IMR-90 (cell line): ENCODE data around the gene TPI1.

Experiments
- BHLHE40 ChIP-seq: fragments of 150-350 bp; IDR thresholded peaks from 2 replicates; pipeline ENCODE4 v1.6.1; 2016; ENCODE audit warnings: mild to moderate bottlenecking, low read depth, low read length
- CEBPB ChIP-seq: IDR thresholded peaks from 2 replicates; pipeline ENCODE4 v1.6.1; 2012; ENCODE audit warnings: low read depth, low read length, improper control_type of control experiment
- CTCF ChIP-seq: conservative IDR thresholded peaks from 2 replicates; pipeline ENCODE4 v1.5.1; 2012; ENCODE audit warnings: mild to moderate bottlenecking, low read depth, low read length, improper control_type of control experiment
- MAFK ChIP-seq: IDR thresholded peaks from 2 replicates; pipeline ENCODE4 v1.6.1; 2012; ENCODE audit warnings: low read depth, low read length, improper control_type of control experiment
- MAZ ChIP-seq: IDR thresholded peaks from 2 replicates; pipeline ENCODE4 v1.6.1; 2012; ENCODE audit warnings: low read depth, mild to moderate bottlenecking, low read length, improper control_type of control experiment, moderate library complexity, borderline replicate concordance
- MXI1 ChIP-seq: IDR thresholded peaks from 2 replicates; pipeline ENCODE4 v1.6.1; 2012; ENCODE audit warnings: low read depth, mild to moderate bottlenecking, low read length, moderate library complexity, borderline replicate concordance
- NFE2L2 ChIP-seq: fragments of 150-350 bp; IDR thresholded peaks from 2 replicates; pipeline ENCODE4 v1.6.1; 2016; ENCODE audit warnings: low read depth, mild to moderate bottlenecking, low read length
- POLR2A ChIP-seq: IDR thresholded peaks from 2 replicates; pipeline ENCODE4 v1.6.1; 2012; ENCODE audit warnings: mild to moderate bottlenecking, low read depth, low read length
- RAD21 ChIP-seq: IDR thresholded peaks from 2 replicates; pipeline ENCODE4 v1.6.1; 2012; ENCODE audit warnings: low read length, improper control_type of control experiment
- SMC3 ChIP-seq: fragments of 150-350 bp; IDR thresholded peaks from 2 replicates; pipeline ENCODE4 v1.6.1; 2016; ENCODE audit warnings: low read depth, mild to moderate bottlenecking, antibody characterized with exemption, low read length, moderate library complexity
- TF ChIP-seq, protein P1 (sequence below): fragments of 150-350 bp; IDR thresholded peaks from 2 replicates; pipeline ENCODE4 v1.6.1; 2016; ENCODE audit warnings: low read depth, mild to moderate bottlenecking, low read length, moderate library complexity, borderline replicate concordance

DNA sequence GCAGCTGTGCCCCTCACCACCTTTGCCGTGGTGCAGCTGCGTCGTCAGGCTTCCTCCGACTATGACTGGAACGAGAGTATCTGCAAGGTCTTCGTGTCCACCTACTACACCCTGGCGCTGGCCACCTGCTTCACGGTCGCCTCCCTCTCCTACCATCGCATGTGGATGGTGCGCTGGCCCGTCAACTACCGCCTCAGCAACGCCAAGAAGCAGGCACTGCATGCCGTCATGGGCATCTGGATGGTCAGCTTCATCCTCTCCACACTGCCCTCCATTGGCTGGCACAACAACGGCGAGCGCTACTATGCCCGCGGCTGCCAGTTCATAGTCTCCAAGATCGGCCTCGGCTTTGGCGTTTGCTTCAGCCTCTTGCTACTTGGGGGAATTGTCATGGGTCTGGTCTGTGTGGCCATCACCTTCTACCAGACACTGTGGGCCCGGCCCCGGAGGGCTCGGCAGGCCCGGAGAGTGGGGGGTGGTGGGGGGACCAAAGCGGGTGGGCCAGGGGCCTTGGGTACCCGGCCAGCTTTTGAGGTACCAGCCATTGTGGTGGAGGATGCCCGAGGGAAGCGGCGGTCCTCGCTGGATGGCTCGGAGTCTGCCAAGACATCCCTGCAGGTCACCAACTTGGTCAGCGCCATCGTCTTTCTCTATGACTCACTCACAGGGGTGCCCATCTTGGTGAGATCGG is 43.1 kb upstream of the TPI1 start:
- TF ChIP-seq NFE2L2 (no peak), CTCF (no peak), SMC3 (no peak), MAFK (no peak), CEBPB (no peak), POLR2A (no peak), MXI1 (no peak), RAD21 (no peak), BHLHE40 (no peak), MAZ (no peak)
- TF ChIP-seq, protein P1, sequence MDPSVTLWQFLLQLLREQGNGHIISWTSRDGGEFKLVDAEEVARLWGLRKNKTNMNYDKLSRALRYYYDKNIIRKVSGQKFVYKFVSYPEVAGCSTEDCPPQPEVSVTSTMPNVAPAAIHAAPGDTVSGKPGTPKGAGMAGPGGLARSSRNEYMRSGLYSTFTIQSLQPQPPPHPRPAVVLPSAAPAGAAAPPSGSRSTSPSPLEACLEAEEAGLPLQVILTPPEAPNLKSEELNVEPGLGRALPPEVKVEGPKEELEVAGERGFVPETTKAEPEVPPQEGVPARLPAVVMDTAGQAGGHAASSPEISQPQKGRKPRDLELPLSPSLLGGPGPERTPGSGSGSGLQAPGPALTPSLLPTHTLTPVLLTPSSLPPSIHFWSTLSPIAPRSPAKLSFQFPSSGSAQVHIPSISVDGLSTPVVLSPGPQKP: no peak
